Kidney capillary endothelial cell (primary cell): ENCODE data around the gene USE1.
"Not testable (repeated sequence)": the region's sequence is repeated elsewhere in the genome, so short reads cannot be mapped to it uniquely, and the experiment has no call there.

ENCODE experiments used
- DNase-seq: peaks from one replicate; pipeline ENCODE4 v3.0.0-alpha.2; 2018; ENCODE audit warnings: low spot score

The USE1 gene

GRCh38 chr19:17215127-17215971 is at the start of gene USE1:
TSS of gene USE1 (plus strand) at chr19:17215357. CDS start at chr19:17215406, 49 bp downstream.
- DNase-seq, result peak; percentile 78

- DNase-seq, result no peak
Measured at GRCh38 chr19:17165715-17166114, 49.4 kb upstream of the USE1 start.

GRCh38 chr19:17170538-17171297 is 44.4 kb upstream of the USE1 start:
- no peak for DNase-seq

- DNase-seq, result no peak
Measured at GRCh38 chr19:17171874-17172273, 43.3 kb upstream of the USE1 start.

- DNase-seq, result no peak
Measured at GRCh38 chr19:17172624-17173345, 42.4 kb upstream of the USE1 start.

GRCh38 chr19:17178291-17178690 is 36.9 kb upstream of the USE1 start:
- DNase-seq, result no peak

GRCh38 chr19:17180997-17181702 is 34.0 kb upstream of the USE1 start:
- no peak for DNase-seq

- DNase-seq, result no peak
Measured at GRCh38 chr19:17183271-17183761, 31.8 kb upstream of the USE1 start.

GRCh38 chr19:17183858-17184321 is 31.3 kb upstream of the USE1 start:
- no peak for DNase-seq

- DNase-seq, result no peak
Measured at GRCh38 chr19:17184371-17184841, 30.8 kb upstream of the USE1 start.

- DNase-seq, result no peak
Measured at GRCh38 chr19:17185590-17185989, 29.6 kb upstream of the USE1 start.

- DNase-seq, result not testable (repeated sequence)
Measured at GRCh38 chr19:17191736-17192135, 23.4 kb upstream of the USE1 start.

- DNase-seq, result no peak
Measured at GRCh38 chr19:17192751-17193150, 22.4 kb upstream of the USE1 start.

GRCh38 chr19:17194608-17195007 is 20.5 kb upstream of the USE1 start:
- no peak for DNase-seq

- no peak for DNase-seq
Measured at GRCh38 chr19:17195106-17195505, 20.1 kb upstream of the USE1 start.

- DNase-seq, result no peak
Measured at GRCh38 chr19:17196610-17197009, 18.5 kb upstream of the USE1 start.

GRCh38 chr19:17197666-17198065 is 17.5 kb upstream of the USE1 start:
- DNase-seq, result no peak

GRCh38 chr19:17200408-17201079 is 14.6 kb upstream of the USE1 start:
- no peak for DNase-seq

- DNase-seq, result no peak
Measured at GRCh38 chr19:17202249-17202648, 12.9 kb upstream of the USE1 start.

GRCh38 chr19:17202713-17203112 is 12.4 kb upstream of the USE1 start:
- DNase-seq, result no peak
